Spleen (tissue), 11 donors: Measurements from ENCODE around the gene SMAD3. TPM values are rescaled to one million over a fixed set of nuclear protein-coding genes. Genes with fewer than 3 reads are reported as not detected.

ENCODE experiments used
- DNase-seq: peaks from one replicate; pipeline ENCODE4 v3.0.0-alpha.2; 2020
- H3K27ac ChIP-seq, 8 donors: fragments of 200-600 bp; sonication (generic) in 7 of 8; 1 replicate in 4 of 8; 2 replicates in 4 of 8; pipeline versions ENCODE4 v1.5.0 to v1.8.0; 2016 to 2021; ENCODE audit warnings: inconsistent platforms in 4 of 8, mild to moderate bottlenecking in 4 of 8, moderate library complexity in 1 of 8
- H3K27me3 ChIP-seq, 7 donors: fragments of 200-600 bp; sonication (generic) in 6 of 7; replicated peaks in 1 of 7; 1 replicate in 4 of 7; 2 replicates in 3 of 7; pipeline versions ENCODE4 v1.5.0 to v1.8.0; 2016 to 2021; ENCODE audit warnings: inconsistent platforms in 3 of 7, mild to moderate bottlenecking in 1 of 7
- H3K36me3 ChIP-seq, 6 donors: fragments of 200-600 bp; sonication (generic) in 5 of 6; 1 replicate in 4 of 6; 2 replicates in 2 of 6; pipeline versions ENCODE4 v1.5.0 to v1.8.0; 2016 to 2021; ENCODE audit warnings: inconsistent platforms in 2 of 6
- H3K4me1 ChIP-seq, 6 donors: fragments of 200-600 bp; sonication (generic) in 5 of 6; 1 replicate in 3 of 6; 2 replicates in 3 of 6; pipeline versions ENCODE4 v1.5.0 to v1.8.0; 2016 to 2021; ENCODE audit warnings: inconsistent platforms in 3 of 6
- H3K4me3 ChIP-seq, 8 donors: fragments of 200-600 bp; sonication (generic) in 7 of 8; 1 replicate in 4 of 8; 2 replicates in 4 of 8; pipeline versions ENCODE4 v1.5.0 to v1.8.0; 2016 to 2021; ENCODE audit warnings: inconsistent platforms in 4 of 8, mild to moderate bottlenecking in 4 of 8, moderate library complexity in 2 of 8
- H3K9me3 ChIP-seq, 8 donors: fragments of 200-600 bp; sonication (generic) in 7 of 8; 1 replicate in 4 of 8; 2 replicates in 4 of 8; pipeline versions ENCODE4 v1.5.0 to v1.8.0; 2016 to 2021; ENCODE audit warnings: inconsistent platforms in 4 of 8
- CTCF ChIP-seq, 11 experiments: fragments of 200-600 bp in 7 of 11; fragments of 450-650 bp in 4 of 11; sonication (generic) in 4 of 11; IDR thresholded peaks in 8 of 11; conservative IDR thresholded peaks in 3 of 11; 1 replicate in 7 of 11; 2 replicates in 4 of 11; pipeline versions ENCODE4 v1.4.0 to v1.8.0; 2016 to 2021; ENCODE audit warnings: antibody characterized with exemption in 11 of 11, inconsistent platforms in 4 of 11, mild to moderate bottlenecking in 1 of 11
- POLR2A ChIP-seq, 3 donors: fragments of 450-650 bp; IDR thresholded peaks; one replicate each; pipeline ENCODE4 v1.5.1; 2017; ENCODE audit warnings: antibody characterized with exemption in 3 of 3, mild to moderate bottlenecking in 1 of 3
- POLR2AphosphoS5 ChIP-seq, 3 donors: sonication (generic); formaldehyde crosslinking; IDR thresholded peaks; one replicate each; pipeline ENCODE4 v1.5.1; 2017; ENCODE audit warnings: antibody characterized with exemption in 3 of 3
- WGBS, 5 donors: extraction: QIAGEN DNeasy Blood & Tissue Kit in 3 of 5; methylation state at CpG; one replicate each; pipeline versions ENCODE4 v1.1.5 to v1.1.7; 2013 to 2018; 5-methylcytosine and 5-hydroxymethylcytosine counted together
- intact Hi-C: fragments of 100-400 bp; cut with DNase I; formaldehyde crosslinking; loops from one replicate; pipeline ENCODE4 v1.15.0; 2023; ENCODE audit warnings: low total_unique reads
- polyA plus RNA-seq, 3 donors: library from polyadenylated mRNA; stranded (reverse); fragments of 200-250 nt; gene quantifications; one replicate each; pipeline ENCODE4 v1.2.1, GENCODE V29; 2013
- total RNA-seq, 7 donors: library from RNA; depleted of rRNA in 3 of 7; stranded (reverse); fragments of >200 nt in 3 of 7; fragmentation: NEBNext Ultra II Directional in 4 of 7; extraction: Animal tissue kit (Norgen Biotek cat#: 25700) in 4 of 7; gene quantifications; one replicate each; pipeline versions ENCODE4 v1.1.0 to v1.2.1, GENCODE V29; 2016 to 2021
- donor health status: healthy with polysubstance abuse.
- donor health status: DM: no; HTN: no; CAD: no; lungs with moderate emphysema.
- donor health status: DM: no; HTN: no; CAD: no.
- donor health status: Bipolar disorder and iron deficiency.
- donor health status: healthy.
- donor health status: DM: no; HTN: no; CAD: no.
- donor health status: DM: yes; HTN: yes; CAD: no.

The SMAD3 gene
- total and polyA plus RNA-seq, 10 donors, result 8.3 to 78.4 (median 33.7) TPM

- 71 to 94% (median 86%) methylated on average over 13 of the region's 13 CpGs for WGBS, 5 donors
- no peaks in the 10 kb centered on the region for H3K27me3 ChIP-seq
- H3K36me3 ChIP-seq, result peaks cover 0 to 72% (median 50%) of the 10 kb centered on the region in 6 donors
- DNase-seq, result no peak
- H3K4me1 ChIP-seq, result peaks cover 4 to 55% (median 18%) of the 10 kb centered on the region in 6 donors
- H3K27ac ChIP-seq, result peak overlapping the region in 1 of 8 donors; percentile 2
- no peaks in the 10 kb centered on the region for H3K9me3 ChIP-seq
- no peak overlapping the region for H3K4me3 ChIP-seq
- intact Hi-C loops, result no loop called here
- TF ChIP-seq POLR2AphosphoS5 (IDR thresholded peaks at IDR 0.05) (no peak), CTCF (IDR thresholded peaks at IDR 0.05 in 8 of 11, conservative IDR thresholded peaks at IDR 0.05 in 3 of 11) (no peak), POLR2A (IDR thresholded peaks at IDR 0.05) (no peak)
These were observed 101.0 kb downstream of the SMAD3 start for GRCh38 chr15:67166280-67167009.

DNA sequence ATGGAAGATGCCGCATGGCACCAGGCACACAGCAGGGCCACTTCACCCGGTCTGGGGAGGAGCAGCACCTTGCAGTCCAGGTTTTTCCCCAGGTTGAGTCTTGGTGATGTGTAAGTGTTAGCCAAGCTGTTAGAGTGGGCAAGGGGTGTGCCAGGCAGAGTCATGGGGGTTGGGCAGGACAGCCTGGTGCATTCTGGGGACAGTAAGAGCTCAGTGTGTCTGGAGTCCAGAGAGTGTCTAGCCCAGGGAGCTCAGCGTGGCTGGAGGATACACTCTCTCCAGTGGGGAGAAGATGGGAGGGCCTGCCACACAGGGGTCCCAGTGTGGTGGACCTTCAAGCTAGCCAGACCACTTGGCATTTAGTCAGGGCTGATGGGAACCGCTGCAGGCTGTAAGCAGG is 101.7 kb downstream of the SMAD3 start:
- intact Hi-C loops, result no loop called here
- WGBS, 5 donors, result 84 to 98% (median 93%) methylated on average over 4 of the region's 4 CpGs
- H3K9me3 ChIP-seq, result no peaks in the 10 kb centered on the region
- no peak for DNase-seq
- H3K27ac ChIP-seq, result peak overlapping the region in 1 of 8 donors; percentile 2
- no peaks in the 10 kb centered on the region for H3K27me3 ChIP-seq
- no peak for TF ChIP-seq POLR2A (IDR thresholded peaks at IDR 0.05)
- TF ChIP-seq POLR2AphosphoS5 (IDR thresholded peaks at IDR 0.05), result no peak
- no peak for TF ChIP-seq CTCF (IDR thresholded peaks at IDR 0.05 in 8 of 11, conservative IDR thresholded peaks at IDR 0.05 in 3 of 11)
- no peak overlapping the region for H3K4me3 ChIP-seq
- H3K36me3 ChIP-seq, result peaks cover 0 to 78% (median 50%) of the 10 kb centered on the region in 6 donors
- peaks cover 0 to 49% (median 13%) of the 10 kb centered on the region in 6 donors for H3K4me1 ChIP-seq

DNA sequence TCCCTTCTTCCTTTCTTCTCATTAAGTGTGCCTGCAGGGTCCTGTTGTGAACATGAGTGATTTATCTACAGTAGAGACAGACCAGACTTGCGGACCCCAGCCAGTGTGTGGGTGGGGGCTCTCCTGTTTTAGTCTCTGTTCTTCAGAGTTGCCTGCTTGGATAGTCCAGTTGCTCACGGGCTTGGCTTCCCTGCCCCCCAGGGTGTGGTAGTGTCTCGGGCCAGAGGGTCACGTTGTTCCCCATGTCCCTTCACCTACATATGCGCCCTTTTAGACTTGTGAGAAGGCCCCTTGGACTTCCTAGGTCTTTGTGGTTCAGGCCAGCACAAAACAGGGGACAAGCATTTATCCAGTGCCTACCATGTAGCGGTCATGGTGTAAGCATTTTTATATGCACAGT is 103.3 kb downstream of the SMAD3 start:
- intact Hi-C loops, result no loop called here
- H3K27ac ChIP-seq, result no peak overlapping the region
- DNase-seq, result no peak

More for the DNA sequence above, 103.3 kb downstream of the SMAD3 start:
- WGBS, 5 donors, result 79 to 90% (median 87%) methylated on average over 6 of the region's 6 CpGs
- no peaks in the 10 kb centered on the region for H3K9me3 ChIP-seq
- H3K4me1 ChIP-seq, result peaks cover 0 to 37% (median 11%) of the 10 kb centered on the region in 6 donors
- H3K4me3 ChIP-seq, result no peak overlapping the region
- TF ChIP-seq POLR2AphosphoS5 (IDR thresholded peaks at IDR 0.05) (no peak), POLR2A (IDR thresholded peaks at IDR 0.05) (no peak), CTCF (IDR thresholded peaks at IDR 0.05 in 8 of 11, conservative IDR thresholded peaks at IDR 0.05 in 3 of 11) (no peak)
- H3K36me3 ChIP-seq, result peaks cover 0 to 95% (median 57%) of the 10 kb centered on the region in 6 donors
- H3K27me3 ChIP-seq, result no peaks in the 10 kb centered on the region
